NCI-H1092 (cell line): ENCODE measurements around the gene PARP6.
A peak's percentile ranks its signal among the peaks of the same experiment; 100 is the strongest.

Experiments
- DNase-seq: peaks from one replicate; lab custom pipeline; 2025; lab: John Stamatoyannopoulos, UW

The PARP6 gene

GRCh38 chr15:72272213-72272996 is at the start of gene PARP6:
PARP6 (minus strand) TSS chr15:72272554; CDS start chr15:72267477, 5,077 bp downstream.
- peak; percentile 91 for DNase-seq

GRCh38 chr15:72319985-72320671 is 47.8 kb upstream of the PARP6 start, which contains the start of gene CELF6:
CELF6 (minus strand) TSS chr15:72320157; CDS start chr15:72319874, 283 bp downstream.
- peak; percentile 85 for DNase-seq

- no peak for DNase-seq
These were observed 47.1 kb upstream of the PARP6 start for GRCh38 chr15:72319360-72319984.

- no peak for DNase-seq
These were observed 46.1 kb upstream of the PARP6 start for GRCh38 chr15:72318408-72318942.

- no peak for DNase-seq
These were observed 43.5 kb upstream of the PARP6 start for GRCh38 chr15:72315706-72316370.

GRCh38 chr15:72313881-72314280 is 41.5 kb upstream of the PARP6 start:
- no peak for DNase-seq

- DNase-seq: no peak
These were observed 41.1 kb upstream of the PARP6 start for GRCh38 chr15:72313448-72313840.

GRCh38 chr15:72312605-72313447 is 40.5 kb upstream of the PARP6 start:
- DNase-seq: no peak

GRCh38 chr15:72307026-72307425 is 34.7 kb upstream of the PARP6 start:
- no peak for DNase-seq

- no peak for DNase-seq
These were observed 33.9 kb upstream of the PARP6 start for GRCh38 chr15:72306211-72306785.

GRCh38 chr15:72304596-72304995 is 32.2 kb upstream of the PARP6 start:
- DNase-seq: no peak

GRCh38 chr15:72302955-72303354 is 30.6 kb upstream of the PARP6 start:
- no peak for DNase-seq

- no peak for DNase-seq
These were observed 17.4 kb upstream of the PARP6 start for GRCh38 chr15:72289597-72290325.

- no peak for DNase-seq
These were observed 16.6 kb upstream of the PARP6 start for GRCh38 chr15:72288796-72289596.

- DNase-seq: no peak
These were observed 13.7 kb upstream of the PARP6 start for GRCh38 chr15:72285927-72286516.

GRCh38 chr15:72285402-72285801 is 13.0 kb upstream of the PARP6 start:
- no peak for DNase-seq

- DNase-seq: no peak
These were observed 12.4 kb upstream of the PARP6 start for GRCh38 chr15:72284781-72285180.

GRCh38 chr15:72281713-72282112 is 9.4 kb upstream of the PARP6 start:
- DNase-seq: no peak

GRCh38 chr15:72280751-72281150 is 8.4 kb upstream of the PARP6 start:
- DNase-seq: no peak
